ENCODE results near the gene MAPRE2.

Gene MAPRE2

DNA sequence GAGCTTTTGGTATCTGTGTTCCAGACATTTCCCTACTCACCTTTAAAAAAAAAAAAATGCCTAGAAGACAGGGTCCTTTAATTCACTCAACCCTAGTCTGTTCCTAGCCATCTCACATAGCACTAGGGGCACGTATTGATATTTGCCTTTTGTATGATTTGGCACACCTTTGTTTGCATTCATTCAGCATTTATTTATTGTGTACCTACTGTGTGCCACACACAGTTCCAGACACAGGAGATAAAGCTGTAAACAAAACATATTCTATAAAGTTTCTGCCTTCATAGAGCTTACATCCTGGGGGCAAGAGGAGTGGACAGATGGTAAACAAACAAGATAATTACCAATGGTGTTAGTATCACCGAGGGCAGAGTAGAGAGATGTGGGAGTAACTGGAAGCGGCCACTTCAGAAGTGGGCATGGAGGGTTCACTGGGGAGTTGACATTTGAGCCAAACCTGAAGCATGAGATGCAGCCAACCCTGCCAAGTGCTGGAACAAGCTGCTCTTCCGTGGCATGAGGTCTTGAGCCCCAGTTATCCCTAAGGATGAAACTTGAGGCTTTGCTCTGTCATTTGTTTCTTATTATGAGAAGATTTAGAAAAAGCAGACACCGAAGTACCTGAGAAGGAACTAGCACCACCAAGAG lies 18.2 kb downstream of the MAPRE2 start:
- intact Hi-C loops (cut with DNase I): no loop called here
- DNase-seq: no peak

- no peak for DNase-seq
Observed at GRCh38 chr18:35060122-35060815, 19.1 kb downstream of the MAPRE2 start.

DNA sequence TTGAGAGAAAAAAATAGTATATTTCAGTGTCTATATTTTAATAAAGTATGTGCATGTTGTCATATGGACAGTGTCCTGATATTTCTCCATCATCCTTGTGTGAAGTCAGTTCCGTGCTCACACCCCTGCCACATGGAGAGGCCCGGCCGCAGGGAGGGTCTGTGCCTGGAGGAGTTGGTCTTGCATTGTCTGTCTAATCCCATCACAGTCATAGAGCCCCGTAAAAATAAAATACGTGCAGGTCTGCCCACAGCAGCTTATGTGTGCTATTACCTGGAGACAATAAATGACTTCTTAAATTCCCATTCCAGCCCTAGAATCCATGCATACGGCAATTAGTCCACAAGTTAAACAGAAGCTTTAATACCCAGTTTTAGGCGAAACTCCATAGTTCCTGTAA lies 20.1 kb downstream of the MAPRE2 start:
- no peak for DNase-seq
- intact Hi-C loops (cut with DNase I): no loop called here

More at GRCh38 chr18:35060122-35060815, 19.1 kb downstream of the MAPRE2 start:
- intact Hi-C loops (cut with DNase I): no loop called here

DNA sequence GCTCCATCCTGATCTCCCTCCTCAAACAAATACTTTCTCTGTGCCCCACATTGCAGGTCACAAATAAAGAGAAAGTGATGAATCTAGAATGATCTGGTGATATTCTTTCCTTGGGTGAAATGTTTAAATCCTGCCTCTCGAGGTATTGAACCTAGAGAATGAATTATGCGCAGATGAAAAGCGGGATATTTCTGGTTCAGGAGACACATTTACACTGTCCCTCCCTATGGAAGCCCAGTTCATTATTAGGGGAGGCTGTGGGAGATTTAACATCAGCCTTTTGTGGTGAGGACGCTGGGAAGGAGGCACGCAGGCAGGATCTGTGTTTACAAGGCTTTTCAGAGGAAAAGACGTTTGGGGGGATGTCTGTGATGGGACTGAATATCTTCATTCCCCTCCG lies 20.6 kb downstream of the MAPRE2 start:
- intact Hi-C loops (cut with DNase I): no loop called here
- no peak for DNase-seq

DNA sequence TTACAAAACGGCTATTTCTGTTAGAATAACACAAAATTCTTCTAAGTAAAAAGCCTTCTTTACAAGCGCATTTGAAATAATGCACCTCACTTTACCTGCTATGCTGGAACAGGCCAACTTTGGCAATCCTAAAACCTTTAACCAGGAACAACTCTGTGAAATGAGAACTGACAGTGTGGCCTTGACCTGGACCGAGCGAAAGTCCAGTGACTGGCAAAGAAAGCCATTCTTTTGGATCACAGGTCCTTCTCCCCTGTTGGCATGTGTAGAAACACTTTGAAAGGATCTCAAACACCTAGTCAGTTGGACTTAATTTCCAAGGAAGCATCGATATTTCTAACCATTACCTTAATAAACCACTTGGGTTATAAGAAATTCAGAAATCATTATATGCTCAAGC lies 21.2 kb downstream of the MAPRE2 start:
- DNase-seq: no peak
- intact Hi-C loops (cut with DNase I): no loop called here

- intact Hi-C loops (cut with DNase I): no loop called here
- DNase-seq: no peak
Observed at GRCh38 chr18:35063875-35064690, 22.9 kb downstream of the MAPRE2 start.

DNA sequence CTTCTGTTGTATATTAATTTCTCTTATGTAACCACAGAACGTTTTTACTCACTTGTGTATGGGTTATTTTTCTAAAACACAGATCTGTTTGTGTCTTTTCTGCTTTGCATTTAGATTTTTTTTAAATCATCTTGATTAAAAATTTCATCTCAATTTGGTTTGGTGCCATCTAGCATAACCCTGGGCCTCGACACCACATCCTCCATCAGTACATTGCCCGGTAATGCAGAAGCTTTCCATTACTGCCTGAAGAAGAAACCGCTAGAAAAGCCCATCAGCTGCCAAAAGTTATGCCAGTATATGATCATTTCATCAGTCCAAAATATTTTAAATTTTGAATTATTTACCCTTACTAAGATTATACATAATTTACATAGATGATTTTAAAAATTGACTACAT lies 26.2 kb downstream of the MAPRE2 start:
- no peak for DNase-seq
- intact Hi-C loops (cut with DNase I): no loop called here

DNA sequence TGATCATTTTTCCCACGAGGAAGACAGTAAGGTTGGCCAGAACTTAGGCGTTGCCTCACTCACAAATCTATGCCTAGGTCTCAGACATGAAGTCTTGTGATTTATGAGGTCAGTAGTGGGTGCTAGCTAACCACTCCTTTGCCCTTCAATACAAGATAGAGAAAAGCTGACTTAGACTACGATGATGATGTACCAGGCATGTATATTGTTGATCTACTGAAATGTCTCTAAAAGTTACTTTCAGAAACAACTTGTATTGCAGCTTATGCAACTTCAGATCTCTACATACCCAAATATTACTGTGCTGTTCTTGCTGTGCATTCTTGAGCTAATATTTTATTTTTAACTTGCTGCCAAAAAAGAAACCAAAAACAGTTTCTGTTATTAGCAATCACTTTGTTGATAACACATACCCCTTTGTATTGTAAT lies 30.6 kb downstream of the MAPRE2 start:
- DNase-seq: no peak
- intact Hi-C loops (cut with DNase I): no loop called here

GRCh38 chr18:35072616-35073015 lies 31.4 kb downstream of the MAPRE2 start:
- intact Hi-C loops (cut with DNase I): no loop called here
- DNase-seq: no peak

GRCh38 chr18:35073186-35074105 lies 32.2 kb downstream of the MAPRE2 start:
- DNase-seq: no peak
- intact Hi-C loops (cut with DNase I): no loop called here

DNA sequence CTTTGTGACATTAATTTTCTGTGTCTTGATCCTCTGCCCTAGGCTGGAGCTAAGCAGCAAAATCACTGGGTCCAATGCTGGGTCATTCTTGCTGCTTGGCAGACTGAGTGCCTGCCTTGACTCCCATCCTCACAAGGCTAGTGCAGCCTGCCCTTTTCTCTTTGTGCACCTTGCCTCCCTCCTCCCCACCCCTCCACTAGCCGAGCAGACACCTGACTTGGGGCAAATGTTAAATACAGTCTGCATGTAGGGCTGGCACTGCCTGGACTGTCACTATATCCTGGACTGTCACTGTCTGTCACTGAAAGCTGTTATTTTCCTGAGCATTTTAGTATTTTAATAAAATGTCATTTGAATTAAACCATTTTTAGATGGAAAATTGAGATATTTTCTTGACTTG lies 33.4 kb downstream of the MAPRE2 start:
- no peak for DNase-seq
- intact Hi-C loops (cut with DNase I): no loop called here

GRCh38 chr18:35075132-35075531 lies 33.9 kb downstream of the MAPRE2 start:
- intact Hi-C loops (cut with DNase I): no loop called here
- DNase-seq: no peak

DNA sequence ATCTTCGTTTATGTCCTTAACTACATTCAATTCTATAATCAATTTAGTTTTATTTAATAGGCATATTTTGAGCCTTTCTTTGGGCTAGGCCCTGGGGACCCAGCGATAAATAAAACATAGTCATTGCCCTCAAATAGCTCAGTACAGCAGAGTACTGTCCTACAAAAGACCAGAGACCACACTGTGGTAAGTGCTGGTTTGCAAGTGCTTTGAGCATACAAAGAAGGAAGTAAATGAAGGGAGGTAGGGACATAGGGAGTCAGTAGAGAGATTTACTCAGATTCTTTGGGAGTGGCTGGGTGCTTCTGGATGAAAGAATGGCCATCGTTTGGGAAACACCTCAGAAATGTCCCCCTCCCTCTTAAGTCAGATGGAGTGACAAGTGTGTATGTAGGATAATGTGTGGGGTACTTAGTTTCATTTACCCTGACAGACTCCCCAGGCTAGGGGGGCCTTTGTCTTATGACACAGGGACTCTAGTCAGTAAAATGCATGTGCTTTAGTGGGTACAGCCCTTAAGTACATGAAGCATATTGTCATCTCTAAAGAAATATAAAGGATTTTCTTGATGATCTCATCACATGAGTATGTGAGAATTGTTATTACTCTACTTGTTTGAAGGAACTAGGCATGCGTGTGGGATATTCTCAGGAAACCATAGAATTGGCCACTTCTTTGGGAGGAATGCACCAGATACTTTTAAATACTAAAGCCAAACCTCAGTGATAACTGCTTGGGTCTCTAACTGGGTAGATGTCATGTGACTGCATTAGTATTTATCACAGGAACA lies 35.1 kb downstream of the MAPRE2 start:
- no peak for DNase-seq
- intact Hi-C loops (cut with DNase I): no loop called here

DNA sequence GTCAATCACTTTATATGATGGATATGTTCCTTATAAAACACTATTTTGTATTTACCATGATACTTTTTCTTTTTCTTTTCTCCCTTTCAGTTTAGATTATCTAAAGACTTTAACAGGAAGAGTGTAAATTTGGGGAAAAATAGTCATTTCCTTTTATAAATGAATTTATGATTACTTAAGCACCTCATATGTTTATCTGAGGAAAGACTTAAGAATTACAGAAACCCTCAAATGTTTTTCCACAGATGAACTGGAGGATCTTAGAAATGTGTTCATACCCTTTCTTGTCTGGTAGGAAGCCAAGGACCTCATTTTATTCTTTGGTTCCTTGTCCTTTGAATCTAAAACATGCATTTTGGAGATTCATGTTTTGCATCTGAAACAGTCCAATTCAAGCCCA lies 36.7 kb downstream of the MAPRE2 start:
- intact Hi-C loops (cut with DNase I): no loop called here
- DNase-seq: no peak

- intact Hi-C loops (cut with DNase I): no loop called here
- no peak for DNase-seq
Observed at GRCh38 chr18:35080058-35080457, 38.8 kb downstream of the MAPRE2 start.

DNA sequence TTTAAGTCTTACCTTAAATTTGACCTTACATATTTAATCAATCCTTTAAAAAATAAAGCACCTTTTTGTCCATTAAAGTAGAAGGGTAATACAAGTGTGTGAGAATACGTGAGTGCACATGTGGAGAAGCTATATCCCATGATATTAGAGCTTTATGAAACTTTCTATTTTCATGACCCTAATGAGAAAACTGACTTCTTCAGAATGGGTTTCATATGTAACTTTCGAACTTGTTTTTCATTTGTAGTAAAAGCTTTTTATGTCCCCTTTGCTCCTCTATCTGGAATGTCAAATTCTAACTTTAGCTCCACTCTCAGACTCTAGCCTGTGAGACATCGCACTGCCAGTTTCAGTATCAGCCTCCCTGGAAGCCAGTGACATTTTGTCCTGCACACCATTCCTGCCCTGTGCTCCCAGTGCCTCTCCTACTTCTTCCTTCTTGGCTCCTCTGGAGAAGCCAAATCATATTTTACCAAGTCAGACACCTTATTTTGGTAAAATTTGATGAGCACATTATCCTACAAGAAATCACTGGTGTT lies 42.0 kb downstream of the MAPRE2 start:
- intact Hi-C loops (cut with DNase I): no loop called here
- no peak for DNase-seq

GRCh38 chr18:35084494-35085449 lies 43.6 kb downstream of the MAPRE2 start:
- no peak for DNase-seq
- intact Hi-C loops (cut with DNase I): no loop called here
